ENCODE data around the gene CYTIP.

DNA sequence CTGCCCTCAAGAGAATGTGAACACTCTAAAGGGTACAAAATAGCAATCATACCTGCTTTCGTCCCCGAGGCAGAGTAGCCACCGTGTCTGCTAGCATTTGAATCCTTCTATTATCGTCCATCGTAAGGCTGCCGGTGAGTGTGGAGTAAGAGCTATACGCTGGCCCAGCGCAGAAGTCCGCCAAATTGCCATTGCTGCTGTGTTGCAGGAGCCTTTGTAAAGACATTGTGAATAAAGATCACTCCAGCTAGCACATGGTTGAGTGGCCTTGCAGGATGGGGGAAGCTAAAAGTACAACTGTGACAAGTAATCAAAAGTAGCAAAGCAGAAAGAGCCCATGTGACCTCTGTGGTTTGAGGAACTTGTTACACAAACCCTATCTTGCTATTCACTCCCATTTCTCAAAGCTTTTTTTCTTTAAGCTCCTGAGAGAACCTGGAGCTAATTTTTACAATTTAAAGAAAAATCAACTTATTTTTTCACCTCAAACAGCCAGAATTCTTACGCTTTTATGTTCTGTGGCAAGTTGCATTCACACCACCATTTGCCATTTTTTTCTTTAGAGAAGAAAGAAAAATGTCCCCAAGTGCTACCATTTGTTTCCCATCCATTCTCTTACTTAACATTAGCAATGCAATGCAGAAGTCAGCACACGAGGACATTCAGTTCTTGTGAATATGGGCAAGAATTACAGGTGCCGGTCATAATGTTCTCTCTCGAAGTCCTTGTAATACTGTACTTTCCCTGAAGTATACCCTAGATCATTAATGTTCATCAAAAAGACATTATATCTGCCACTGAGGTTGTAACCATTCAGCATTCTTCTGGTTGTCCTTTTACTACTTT lies at the start of gene CYTIP:
- no peak for TF ChIP-seq POLR2A (IDR thresholded peaks at IDR 0.05)
- TF ChIP-seq, protein P1, sequence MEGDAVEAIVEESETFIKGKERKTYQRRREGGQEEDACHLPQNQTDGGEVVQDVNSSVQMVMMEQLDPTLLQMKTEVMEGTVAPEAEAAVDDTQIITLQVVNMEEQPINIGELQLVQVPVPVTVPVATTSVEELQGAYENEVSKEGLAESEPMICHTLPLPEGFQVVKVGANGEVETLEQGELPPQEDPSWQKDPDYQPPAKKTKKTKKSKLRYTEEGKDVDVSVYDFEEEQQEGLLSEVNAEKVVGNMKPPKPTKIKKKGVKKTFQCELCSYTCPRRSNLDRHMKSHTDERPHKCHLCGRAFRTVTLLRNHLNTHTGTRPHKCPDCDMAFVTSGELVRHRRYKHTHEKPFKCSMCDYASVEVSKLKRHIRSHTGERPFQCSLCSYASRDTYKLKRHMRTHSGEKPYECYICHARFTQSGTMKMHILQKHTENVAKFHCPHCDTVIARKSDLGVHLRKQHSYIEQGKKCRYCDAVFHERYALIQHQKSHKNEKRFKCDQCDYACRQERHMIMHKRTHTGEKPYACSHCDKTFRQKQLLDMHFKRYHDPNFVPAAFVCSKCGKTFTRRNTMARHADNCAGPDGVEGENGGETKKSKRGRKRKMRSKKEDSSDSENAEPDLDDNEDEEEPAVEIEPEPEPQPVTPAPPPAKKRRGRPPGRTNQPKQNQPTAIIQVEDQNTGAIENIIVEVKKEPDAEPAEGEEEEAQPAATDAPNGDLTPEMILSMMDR (IDR thresholded peaks at IDR 0.05): no peak

All from adrenal gland (tissue), 5 donors.